Measurements from ENCODE around the gene RHBDD3. TPM values are rescaled to one million over a fixed set of nuclear protein-coding genes. Genes with fewer than 3 reads are reported as not detected.

Gene RHBDD3
- total RNA-seq: 18.9 TPM

GRCh38 chr22:29267858-29268510 lies at the start of gene RHBDD3, which contains the start of gene EWSR1:
Gene RHBDD3 (minus strand): TSS chr22:29267981. CDS start chr22:29265626, 2,355 bp downstream.
Gene EWSR1 (plus strand): TSS chr22:29268268. CDS start chr22:29268337, 69 bp downstream.
- peak; percentile 97 for DNase-seq (ENCODE audit: low spot score)
- peak; percentile 85 for ATAC-seq

GRCh38 chr22:29316141-29316828 lies 48.5 kb upstream of the RHBDD3 start:
- ATAC-seq (no peak), DNase-seq (ENCODE audit: low spot score) (no peak)

GRCh38 chr22:29315286-29316140 lies 47.7 kb upstream of the RHBDD3 start, which contains the start of gene RASL10A:
Gene RASL10A (minus strand): TSS chr22:29315697. CDS start chr22:29315246, 451 bp downstream.
- ATAC-seq (no peak), DNase-seq (ENCODE audit: low spot score) (no peak)

GRCh38 chr22:29314537-29315285 lies 46.9 kb upstream of the RHBDD3 start:
- no peak for ATAC-seq
- DNase-seq (ENCODE audit: low spot score): no peak

- DNase-seq (ENCODE audit: low spot score) (no peak), ATAC-seq (no peak)
These were observed 46.0 kb upstream of the RHBDD3 start for GRCh38 chr22:29313576-29314466.

- ATAC-seq (peak; percentile 7), DNase-seq (ENCODE audit: low spot score) (peak; percentile 44)
These were observed 45.4 kb upstream of the RHBDD3 start for GRCh38 chr22:29313126-29313575.

GRCh38 chr22:29312218-29313125 lies 44.7 kb upstream of the RHBDD3 start:
- ATAC-seq (no peak), DNase-seq (ENCODE audit: low spot score) (peak; percentile 43)

- DNase-seq (ENCODE audit: low spot score): peak; percentile 51
- ATAC-seq: no peak
These were observed 43.9 kb upstream of the RHBDD3 start for GRCh38 chr22:29311464-29312217.

- DNase-seq (ENCODE audit: low spot score) (peak; percentile 92), ATAC-seq (peak; percentile 62)
These were observed 43.1 kb upstream of the RHBDD3 start for GRCh38 chr22:29310863-29311339.

GRCh38 chr22:29310065-29310862 lies 42.5 kb upstream of the RHBDD3 start:
- ATAC-seq (no peak), DNase-seq (ENCODE audit: low spot score) (no peak)

GRCh38 chr22:29309332-29310064 lies 41.7 kb upstream of the RHBDD3 start:
- DNase-seq (ENCODE audit: low spot score) (no peak), ATAC-seq (no peak)

- no peak for ATAC-seq
- no peak for DNase-seq (ENCODE audit: low spot score)
These were observed 41.0 kb upstream of the RHBDD3 start for GRCh38 chr22:29308791-29309262.

GRCh38 chr22:29308148-29308790 lies 40.5 kb upstream of the RHBDD3 start:
- ATAC-seq (no peak), DNase-seq (ENCODE audit: low spot score) (no peak)

- ATAC-seq (no peak), DNase-seq (ENCODE audit: low spot score) (no peak)
These were observed 39.9 kb upstream of the RHBDD3 start for GRCh38 chr22:29307596-29308147.
